NOMO-1 treated with DMSO at 0.1 percent for 48 hours (cell line): Measurements from ENCODE around the gene SIK2.

Source experiments
- DNase-seq: peaks from one replicate; lab custom pipeline; 2025; ENCODE audit not compliant: unreplicated experiment; lab: John Stamatoyannopoulos, UW

The SIK2 gene

GRCh38 chr11:111601979-111602864, at the start of gene SIK2:
Gene SIK2, plus strand, starts transcription at chr11:111602449. Its CDS starts 115 bp downstream, at chr11:111602564.
- peak; percentile 93 for DNase-seq

GRCh38 chr11:111554532-111554931, 47.7 kb upstream of the SIK2 start:
- DNase-seq = no peak

GRCh38 chr11:111555255-111555654, 47.0 kb upstream of the SIK2 start:
- no peak for DNase-seq

- DNase-seq = no peak
These were observed 44.7 kb upstream of the SIK2 start for GRCh38 chr11:111557425-111558111.

GRCh38 chr11:111559800-111560464, 42.3 kb upstream of the SIK2 start:
- no peak for DNase-seq

- DNase-seq = no peak
These were observed 41.4 kb upstream of the SIK2 start for GRCh38 chr11:111560800-111561199.

GRCh38 chr11:111561306-111561705, 40.9 kb upstream of the SIK2 start:
- no peak for DNase-seq

GRCh38 chr11:111561791-111562325, 40.4 kb upstream of the SIK2 start:
- no peak for DNase-seq

- DNase-seq = no peak
These were observed 39.4 kb upstream of the SIK2 start for GRCh38 chr11:111562692-111563389.

- peak; percentile 43 for DNase-seq
These were observed 37.0 kb upstream of the SIK2 start for GRCh38 chr11:111565114-111565720.

GRCh38 chr11:111566324-111566723, 35.9 kb upstream of the SIK2 start:
- no peak for DNase-seq

- no peak for DNase-seq
These were observed 32.8 kb upstream of the SIK2 start for GRCh38 chr11:111569476-111569875.

- DNase-seq = no peak
These were observed 31.5 kb upstream of the SIK2 start for GRCh38 chr11:111570796-111571195.

- no peak for DNase-seq
These were observed 30.3 kb upstream of the SIK2 start for GRCh38 chr11:111571829-111572501.

- no peak for DNase-seq
These were observed 29.7 kb upstream of the SIK2 start for GRCh38 chr11:111572581-111572980.

- DNase-seq = no peak
These were observed 28.4 kb upstream of the SIK2 start for GRCh38 chr11:111573821-111574249.

- no peak for DNase-seq
These were observed 27.6 kb upstream of the SIK2 start for GRCh38 chr11:111574373-111575225.

- DNase-seq = no peak
These were observed 26.5 kb upstream of the SIK2 start for GRCh38 chr11:111575740-111576139.

- DNase-seq = peak; percentile 12
These were observed 24.4 kb upstream of the SIK2 start for GRCh38 chr11:111577821-111578220.
